ENCODE measurements around the gene RAE1.
"Not testable (repeated sequence)": the region's sequence is repeated elsewhere in the genome, so short reads cannot be mapped to it uniquely, and the experiment has no call there.

Gene RAE1

DNA sequence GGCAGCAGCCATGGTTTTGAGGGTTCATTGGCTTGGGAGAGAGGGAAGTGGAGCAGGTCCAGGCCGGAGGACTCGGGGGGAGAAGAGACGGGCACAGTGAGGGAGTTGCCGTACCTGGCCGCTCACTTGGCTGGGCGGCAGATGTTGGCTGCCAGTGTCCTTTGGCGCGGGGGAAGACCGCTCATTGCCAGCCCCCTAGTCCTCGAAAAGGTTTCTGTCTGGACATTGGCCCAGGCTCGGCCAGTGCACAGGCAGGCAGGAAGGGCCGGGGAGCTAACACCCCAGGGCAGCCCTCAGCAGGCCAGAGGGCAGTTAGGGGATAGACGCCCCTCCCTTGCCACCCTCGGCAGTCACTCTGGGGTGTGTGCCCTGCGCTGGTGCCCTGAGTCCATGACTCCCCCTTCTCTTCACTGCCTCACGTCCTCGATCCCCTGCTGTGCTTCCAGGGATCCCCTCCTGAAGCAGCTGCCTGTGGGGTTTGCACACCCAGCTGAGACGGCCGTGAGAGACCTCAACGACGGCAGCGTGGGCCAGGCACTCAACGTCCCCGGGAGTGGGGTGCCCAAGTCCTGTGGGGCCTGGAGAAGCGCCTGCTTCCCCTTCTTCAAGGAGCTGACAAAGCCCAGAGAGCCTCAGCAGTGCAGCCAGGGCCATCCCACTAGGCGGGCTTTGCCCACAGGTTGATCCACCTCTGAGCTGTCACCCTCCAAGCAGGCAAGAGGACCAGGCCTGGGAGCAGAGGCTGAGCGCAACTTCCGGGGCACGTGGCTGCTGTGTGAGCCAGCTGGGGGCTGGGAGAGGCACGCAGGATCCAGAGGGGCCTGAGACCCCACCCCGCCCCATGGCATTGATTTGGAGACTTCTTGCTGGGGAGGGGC, 60.6 kb downstream of the RAE1 start:
- in situ Hi-C loops (cut with MboI; ENCODE audit: low sequenced_read_pairs): no loop called here

DNA sequence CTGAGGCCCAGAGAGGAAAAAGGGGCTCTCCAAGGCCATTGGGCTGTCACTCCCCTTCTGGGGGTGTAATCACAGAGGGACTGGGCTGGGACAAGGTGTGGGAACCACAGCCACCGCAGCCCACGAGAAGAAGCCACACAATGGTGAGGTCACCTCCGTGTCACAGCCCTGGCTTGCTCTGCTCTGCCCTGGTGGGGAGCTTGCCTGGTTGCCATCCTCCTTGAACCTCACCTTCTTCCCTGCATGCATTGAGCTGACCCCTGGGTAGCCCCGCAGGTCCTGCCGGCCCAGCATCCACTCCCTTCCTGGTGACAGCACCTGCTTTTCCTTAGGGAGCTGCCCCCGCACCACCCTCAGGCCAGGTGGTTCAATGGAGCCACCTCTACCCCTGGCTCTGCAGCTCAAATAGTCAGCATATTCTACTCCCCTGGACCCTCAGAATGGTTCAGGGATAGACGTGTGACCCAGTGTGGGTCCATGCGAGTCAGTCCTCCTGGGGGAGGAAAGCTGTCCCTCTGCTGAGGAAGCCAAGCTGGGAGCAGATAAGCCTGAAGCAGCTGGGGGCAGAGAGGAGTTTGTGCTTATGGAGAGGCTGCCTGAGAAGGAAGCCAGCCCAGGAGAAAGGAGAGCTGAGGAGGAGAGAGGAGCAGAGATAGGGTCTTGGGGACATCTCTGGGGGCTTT, 61.4 kb downstream of the RAE1 start:
- in situ Hi-C loops (cut with MboI; ENCODE audit: low sequenced_read_pairs): no loop called here

DNA sequence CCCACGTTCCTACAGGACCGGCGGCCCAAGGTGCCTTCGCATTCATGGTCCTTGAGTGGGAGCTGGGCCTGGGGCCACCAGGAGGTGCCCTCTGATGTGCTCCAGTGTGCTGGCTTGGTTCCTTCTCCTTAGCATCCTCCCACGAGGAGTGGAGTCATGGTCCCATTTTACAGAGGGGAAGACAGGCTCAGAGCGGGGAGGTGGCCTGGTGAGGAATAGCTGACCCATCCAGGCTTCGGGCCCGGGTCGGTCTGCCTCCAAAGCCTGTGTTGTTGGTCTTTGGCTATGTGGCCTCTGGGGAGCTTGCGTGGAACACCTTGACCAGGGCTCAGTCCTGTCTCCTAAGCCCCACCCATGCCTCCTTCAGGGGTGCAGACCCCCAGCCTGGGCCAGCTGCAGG, 62.9 kb downstream of the RAE1 start:
- in situ Hi-C loops (cut with MboI; ENCODE audit: low sequenced_read_pairs): no loop called here

DNA sequence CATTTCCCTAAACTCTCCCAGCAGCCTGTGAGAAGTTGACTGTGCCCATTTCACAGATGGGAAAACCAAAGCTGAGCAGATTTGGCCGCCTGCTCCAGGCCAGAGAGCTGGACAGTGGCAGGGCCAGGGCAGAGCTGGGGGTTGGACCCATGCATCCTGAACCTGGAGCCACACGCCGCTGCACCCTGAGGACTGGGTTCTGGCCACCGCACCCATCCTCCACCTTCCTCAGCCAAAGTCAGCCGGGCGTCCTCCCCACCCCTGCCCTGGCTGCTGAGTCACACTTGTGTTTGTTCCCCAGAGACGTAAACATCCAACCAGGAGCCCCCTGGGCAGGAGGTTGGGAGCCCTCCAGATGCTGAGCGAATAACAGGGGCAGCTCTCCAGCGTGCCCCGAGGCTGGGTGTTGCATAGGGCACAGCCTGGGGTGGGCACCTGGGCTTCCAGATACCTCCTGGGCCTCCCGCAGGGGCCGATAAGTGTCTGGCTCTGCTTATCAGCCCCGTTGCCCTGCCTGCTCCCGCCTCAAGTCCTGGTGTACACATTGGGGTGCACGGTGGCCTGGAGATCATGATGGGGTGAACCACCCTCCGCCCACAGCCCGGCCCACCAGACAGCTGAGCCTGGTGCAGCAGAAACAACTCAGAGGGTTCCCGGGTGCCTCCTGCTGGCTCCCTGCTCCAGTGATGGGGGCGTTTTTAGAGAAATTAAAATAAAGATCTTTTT, 64.0 kb downstream of the RAE1 start:
- in situ Hi-C loops (cut with MboI; ENCODE audit: low sequenced_read_pairs): no loop called here

DNA sequence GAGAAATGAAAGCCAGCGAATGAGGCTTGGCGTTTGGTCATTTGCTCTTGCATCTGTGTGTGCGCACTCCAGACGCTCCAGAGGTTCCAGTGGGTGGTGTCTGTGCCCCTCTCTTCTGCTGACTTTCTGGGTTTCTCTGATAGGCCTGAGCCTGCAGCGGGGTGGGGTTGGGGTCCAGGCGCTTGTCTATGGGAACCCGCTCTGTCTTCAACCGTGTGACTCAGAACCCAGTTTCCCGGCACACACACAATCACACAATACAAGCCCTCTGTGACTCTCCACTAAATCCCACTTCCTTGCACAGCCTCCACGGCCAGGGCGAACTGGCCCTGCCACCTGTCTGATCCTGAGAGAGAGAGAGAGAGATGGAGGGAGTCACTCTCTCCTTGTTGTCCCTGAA, 64.7 kb downstream of the RAE1 start:
- in situ Hi-C loops (cut with MboI; ENCODE audit: low sequenced_read_pairs): no loop called here

GRCh38 chr20:57416296-57417022, 65.4 kb downstream of the RAE1 start:
- in situ Hi-C loops (cut with MboI; ENCODE audit: low sequenced_read_pairs): no loop called here

GRCh38 chr20:57417051-57417689, 66.1 kb downstream of the RAE1 start:
- in situ Hi-C loops (cut with MboI; ENCODE audit: low sequenced_read_pairs): no loop called here

GRCh38 chr20:57417830-57418780, 67.0 kb downstream of the RAE1 start:
- in situ Hi-C loops (cut with MboI; ENCODE audit: low sequenced_read_pairs): no loop called here

GRCh38 chr20:57419479-57419878, 68.4 kb downstream of the RAE1 start:
- in situ Hi-C loops (cut with MboI; ENCODE audit: low sequenced_read_pairs): not testable (repeated sequence)

GRCh38 chr20:57420571-57421252, 69.7 kb downstream of the RAE1 start:
- in situ Hi-C loops (cut with MboI; ENCODE audit: low sequenced_read_pairs): no loop called here

GRCh38 chr20:57421253-57422220, 70.5 kb downstream of the RAE1 start:
- in situ Hi-C loops (cut with MboI; ENCODE audit: low sequenced_read_pairs): no loop called here

DNA sequence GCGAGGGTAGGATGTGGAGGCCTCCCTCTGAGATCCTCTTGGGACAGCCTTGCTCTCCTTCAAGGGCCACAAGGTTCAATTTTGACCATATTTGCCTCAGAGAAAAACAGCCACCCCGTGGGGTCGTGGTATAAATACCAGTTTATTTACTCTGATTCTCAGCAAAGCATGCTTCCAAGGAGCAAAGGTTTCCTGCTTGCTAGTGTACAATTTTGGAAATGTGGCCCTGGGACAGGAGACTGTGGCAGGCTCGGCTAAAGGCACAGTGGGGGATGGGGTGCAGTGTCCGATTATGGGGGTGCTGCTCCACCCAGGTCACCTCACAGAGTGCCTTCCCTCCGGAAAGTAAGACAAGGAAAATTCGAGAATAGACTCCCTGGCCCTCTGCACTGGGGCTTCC, 71.2 kb downstream of the RAE1 start:
- in situ Hi-C loops (cut with MboI; ENCODE audit: low sequenced_read_pairs): no loop called here

GRCh38 chr20:57425150-57426013, 74.3 kb downstream of the RAE1 start:
- in situ Hi-C loops (cut with MboI; ENCODE audit: low sequenced_read_pairs): no loop called here

DNA sequence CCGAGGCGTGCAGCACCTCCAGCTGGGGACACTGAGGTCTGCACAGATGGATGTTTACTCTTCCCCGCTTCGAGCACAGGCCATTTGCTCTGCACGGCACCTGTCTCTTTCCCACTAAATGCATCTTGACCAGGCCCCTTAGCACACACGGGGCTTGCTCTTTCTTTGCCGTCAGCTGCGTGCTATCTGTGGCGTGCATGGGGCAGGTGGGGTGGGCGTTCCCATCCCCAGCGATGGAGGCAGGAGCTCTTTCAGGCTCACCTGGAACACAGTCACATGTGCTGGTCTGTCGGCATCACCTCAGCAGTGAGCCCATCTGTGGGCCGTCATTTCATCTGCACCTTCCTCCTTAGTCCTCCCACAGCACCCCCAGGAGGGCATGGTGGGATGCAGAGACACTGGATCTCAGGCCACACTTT, 75.2 kb downstream of the RAE1 start:
- in situ Hi-C loops (cut with MboI; ENCODE audit: low sequenced_read_pairs): no loop called here

DNA sequence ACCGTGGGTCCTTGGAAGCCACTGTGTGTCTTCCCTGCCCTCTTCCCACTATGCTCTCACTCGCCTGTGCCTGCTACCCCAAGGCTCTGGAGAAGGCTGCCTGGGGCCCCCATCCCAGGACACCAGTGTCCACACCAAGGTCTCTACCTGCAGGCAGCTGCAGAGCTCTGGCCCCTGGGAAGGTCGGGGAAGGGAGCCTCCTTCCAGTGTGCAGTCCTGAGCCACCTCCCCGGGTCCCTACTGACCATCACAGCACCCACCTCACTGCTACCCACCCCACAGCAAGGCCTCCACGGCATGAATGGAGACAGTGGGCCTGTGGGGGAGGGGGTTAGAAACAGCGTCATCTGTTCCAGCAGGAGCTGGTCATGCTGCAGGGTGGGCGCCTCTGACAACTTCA, 75.8 kb downstream of the RAE1 start:
- in situ Hi-C loops (cut with MboI; ENCODE audit: low sequenced_read_pairs): no loop called here

DNA sequence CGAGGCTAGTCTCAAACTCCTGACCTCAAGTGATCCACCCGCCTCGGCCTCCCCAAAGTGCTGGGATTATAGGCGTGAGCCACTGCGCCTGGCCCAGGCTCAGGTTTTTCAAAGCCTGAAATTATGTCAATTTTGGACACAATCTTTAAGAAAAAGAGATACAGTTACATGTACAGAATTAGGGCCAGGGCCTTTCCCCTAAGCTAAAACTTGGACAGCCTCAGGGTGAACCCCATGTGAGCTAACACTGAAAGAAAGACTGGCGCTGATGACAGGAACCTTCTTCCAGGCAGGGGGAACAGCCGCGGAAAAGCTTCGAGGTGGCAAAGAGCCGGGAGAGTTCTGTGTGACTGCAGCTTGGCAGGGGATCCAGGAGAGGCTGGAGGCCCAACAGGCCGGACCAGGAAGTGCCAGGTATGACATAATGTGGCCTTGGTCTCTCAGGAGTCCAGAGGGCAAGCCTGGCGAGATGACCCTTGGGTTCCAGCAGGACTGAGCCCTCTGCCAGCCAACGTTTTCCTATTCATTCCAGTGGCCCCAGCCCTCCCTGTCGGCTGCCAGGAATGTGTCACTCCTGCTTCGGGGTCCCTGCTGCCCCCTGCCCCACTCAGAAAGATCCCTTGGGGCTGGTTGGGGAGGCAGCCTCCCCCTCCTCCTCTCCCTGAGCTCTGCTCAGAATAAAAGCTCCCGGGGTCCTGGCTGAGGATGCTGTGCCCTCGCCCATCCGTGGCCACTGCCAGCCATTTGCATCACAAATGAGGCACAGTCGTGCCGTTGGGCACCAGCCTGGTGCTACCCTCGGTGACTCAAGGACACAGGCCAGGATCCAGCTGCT, 77.5 kb downstream of the RAE1 start:
- in situ Hi-C loops (cut with MboI; ENCODE audit: low sequenced_read_pairs): no loop called here
